LNCAP (cell line): ENCODE data around the gene ZSCAN16.

Source experiments
- TF ChIP-seq, protein P1 (sequence below): fragments of 450-650 bp; IDR thresholded peaks from 2 replicates; pipeline ENCODE4 v1.5.1; 2017; ENCODE audit warnings: mild to moderate bottlenecking

ZSCAN16 gene

DNA sequence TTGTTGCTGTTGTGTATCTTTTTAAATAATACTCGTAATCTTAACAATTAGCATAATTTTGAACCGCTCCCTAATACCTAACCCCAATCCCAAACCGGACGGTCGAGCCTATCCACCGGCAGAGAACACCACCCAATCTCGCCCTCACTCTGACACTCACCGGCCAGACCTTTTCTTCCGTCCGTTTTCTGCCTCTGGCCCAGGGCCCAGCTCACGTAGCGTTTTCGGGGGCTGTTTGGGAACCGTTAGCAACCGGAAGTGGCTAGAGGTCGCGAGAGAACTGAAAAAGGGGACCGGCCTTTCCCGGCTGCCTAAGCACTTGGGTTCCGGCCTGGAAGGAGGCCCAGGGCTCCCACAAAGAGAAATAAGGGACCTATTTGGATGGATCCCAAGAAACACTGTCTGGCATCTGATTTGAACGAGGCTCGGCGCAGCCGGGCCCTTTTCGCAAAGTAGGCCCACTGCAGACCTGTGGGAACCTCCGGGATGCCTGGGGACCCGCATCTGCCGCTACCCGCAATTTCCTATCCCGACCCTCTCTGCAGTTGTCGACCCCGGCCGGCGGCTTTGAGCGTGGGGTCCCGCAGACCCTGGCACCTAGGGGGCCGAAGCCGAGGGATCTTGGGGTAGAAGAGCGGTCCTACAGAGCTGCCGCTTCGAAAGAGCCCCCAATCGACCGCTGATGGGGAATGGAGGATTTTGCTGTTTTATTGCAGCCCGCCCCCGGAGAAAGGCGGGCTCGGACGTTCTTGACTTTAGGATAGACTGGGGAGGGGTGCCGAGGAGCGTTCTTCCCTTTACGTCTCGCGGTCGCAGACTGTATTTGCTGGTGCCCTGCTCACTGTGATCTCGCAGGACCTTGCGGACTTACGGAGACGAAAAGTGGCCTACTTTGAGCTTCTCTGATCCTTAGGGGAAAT lies 12.4 kb downstream of the ZSCAN16 start:
- TF ChIP-seq, protein P1, sequence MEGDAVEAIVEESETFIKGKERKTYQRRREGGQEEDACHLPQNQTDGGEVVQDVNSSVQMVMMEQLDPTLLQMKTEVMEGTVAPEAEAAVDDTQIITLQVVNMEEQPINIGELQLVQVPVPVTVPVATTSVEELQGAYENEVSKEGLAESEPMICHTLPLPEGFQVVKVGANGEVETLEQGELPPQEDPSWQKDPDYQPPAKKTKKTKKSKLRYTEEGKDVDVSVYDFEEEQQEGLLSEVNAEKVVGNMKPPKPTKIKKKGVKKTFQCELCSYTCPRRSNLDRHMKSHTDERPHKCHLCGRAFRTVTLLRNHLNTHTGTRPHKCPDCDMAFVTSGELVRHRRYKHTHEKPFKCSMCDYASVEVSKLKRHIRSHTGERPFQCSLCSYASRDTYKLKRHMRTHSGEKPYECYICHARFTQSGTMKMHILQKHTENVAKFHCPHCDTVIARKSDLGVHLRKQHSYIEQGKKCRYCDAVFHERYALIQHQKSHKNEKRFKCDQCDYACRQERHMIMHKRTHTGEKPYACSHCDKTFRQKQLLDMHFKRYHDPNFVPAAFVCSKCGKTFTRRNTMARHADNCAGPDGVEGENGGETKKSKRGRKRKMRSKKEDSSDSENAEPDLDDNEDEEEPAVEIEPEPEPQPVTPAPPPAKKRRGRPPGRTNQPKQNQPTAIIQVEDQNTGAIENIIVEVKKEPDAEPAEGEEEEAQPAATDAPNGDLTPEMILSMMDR, result no peak

DNA sequence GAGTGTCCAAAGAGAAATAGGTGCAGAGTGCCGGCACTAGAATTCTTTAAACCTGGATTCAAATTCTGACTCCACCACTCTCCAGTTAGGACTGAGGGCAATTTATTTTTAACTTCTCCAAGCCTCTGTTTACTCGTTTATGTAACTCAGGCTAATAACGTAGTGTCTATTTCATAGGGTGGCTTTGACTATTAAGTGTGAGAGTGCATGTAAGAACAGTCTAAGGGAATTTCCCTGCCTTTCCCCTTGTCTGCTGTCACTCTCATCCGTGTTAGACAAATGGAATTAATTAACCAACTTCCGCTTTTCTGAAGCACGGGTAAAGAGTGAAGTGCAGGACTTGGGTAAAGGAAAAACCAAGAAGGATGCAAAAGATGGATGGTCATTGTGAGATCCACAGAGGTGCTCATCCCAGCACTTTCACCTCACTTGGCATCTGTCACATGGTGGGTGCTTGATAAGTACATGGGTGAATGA lies 13.1 kb downstream of the ZSCAN16 start:
- TF ChIP-seq, protein P1, result no peak

DNA sequence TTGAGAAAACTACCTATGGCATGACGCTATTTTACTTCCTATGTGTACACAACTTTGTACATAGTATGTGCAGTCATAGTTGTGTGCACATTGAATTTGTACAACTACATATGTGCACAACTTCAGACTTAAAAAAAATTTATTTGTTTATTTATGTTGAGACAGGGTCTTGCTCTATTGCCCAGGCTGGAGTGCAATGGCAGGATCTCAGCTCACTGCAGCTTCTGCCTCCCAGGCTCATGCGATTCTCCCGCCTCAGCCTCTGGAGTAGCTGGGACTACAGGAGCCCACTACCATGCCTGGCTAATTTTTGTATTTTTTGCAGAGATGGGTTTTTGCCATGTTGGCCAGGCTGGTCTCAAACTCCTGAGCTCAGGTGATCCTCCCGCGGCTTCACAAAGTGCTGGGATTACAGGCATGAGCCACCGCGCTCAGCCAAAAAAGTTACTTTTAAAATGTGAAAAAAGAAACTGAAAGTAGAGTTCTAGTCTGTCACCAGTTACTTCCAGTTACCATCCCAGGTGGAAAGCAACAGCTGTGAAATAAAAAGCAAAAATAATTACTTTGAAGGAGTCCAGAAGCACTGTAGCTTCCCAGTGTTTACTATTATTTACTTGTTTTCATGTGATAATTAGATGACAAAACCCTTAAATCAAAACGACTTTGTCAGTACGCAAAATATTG lies 15.6 kb downstream of the ZSCAN16 start:
- TF ChIP-seq, protein P1, result no peak

DNA sequence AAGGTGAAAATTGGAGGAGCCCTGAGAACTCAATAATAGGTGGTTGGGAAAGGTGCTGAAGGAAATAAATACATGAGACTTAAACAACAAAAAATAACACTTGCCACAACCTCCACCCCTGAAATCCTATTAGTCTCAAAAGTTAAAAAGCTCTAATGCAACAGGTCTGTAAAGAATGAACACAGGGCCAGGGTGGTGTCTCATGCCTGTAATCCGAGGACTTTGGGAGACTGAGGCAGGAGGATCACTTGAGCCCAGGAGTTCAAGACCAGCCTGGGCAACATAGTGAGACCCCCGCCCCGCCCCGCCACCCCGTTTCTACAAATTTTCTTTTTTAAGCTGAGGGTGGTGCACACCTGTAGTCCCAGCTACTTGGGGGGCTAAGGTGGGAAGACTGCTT lies 16.2 kb downstream of the ZSCAN16 start:
- TF ChIP-seq, protein P1, result no peak

DNA sequence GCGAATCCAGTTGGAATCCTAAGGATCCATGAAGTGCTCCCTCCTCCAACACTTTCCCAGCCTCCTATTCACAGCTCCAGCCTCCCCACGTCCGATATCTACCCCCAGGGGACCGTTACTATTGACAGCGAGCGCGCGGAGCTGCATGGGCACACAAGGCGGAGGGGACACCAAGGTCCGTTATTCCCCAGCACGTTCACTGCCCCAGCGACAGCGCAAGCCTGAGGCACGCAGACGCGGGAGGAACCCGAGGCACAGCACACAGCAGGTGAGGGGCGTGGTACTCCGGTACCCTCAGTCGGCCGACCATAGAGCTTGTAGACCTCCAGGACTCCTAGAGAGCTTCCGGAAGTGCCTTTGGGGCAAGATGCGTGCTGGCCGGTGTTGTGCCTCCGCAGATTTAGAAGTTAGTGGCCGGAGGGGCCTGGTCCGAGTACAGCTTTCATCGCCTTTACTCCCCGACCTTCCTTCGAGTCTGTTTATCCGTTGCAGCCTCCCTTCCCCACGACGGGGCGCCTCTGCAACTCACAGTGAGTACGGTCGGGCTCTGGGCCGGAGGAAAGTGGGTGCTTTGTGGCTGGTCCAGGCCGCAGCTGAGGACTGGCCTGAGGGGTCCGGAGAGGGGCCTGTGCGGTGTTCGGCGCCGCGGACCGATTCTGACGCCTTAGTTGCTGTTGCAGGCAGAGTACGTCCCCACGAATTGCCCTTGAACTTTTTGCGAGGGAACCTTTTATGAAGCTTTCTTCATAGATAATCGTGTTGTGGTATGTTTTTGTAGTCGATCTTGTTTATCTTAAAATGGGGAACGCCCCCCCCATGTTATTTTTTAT lies 17.3 kb downstream of the ZSCAN16 start, which contains the start of gene ZKSCAN8:
Gene ZKSCAN8 (plus strand): TSS at position 384 of the 830 bp plus-strand sequence. CDS start 6,525 bp downstream, outside the sequence.
- TF ChIP-seq, protein P1, result no peak

DNA sequence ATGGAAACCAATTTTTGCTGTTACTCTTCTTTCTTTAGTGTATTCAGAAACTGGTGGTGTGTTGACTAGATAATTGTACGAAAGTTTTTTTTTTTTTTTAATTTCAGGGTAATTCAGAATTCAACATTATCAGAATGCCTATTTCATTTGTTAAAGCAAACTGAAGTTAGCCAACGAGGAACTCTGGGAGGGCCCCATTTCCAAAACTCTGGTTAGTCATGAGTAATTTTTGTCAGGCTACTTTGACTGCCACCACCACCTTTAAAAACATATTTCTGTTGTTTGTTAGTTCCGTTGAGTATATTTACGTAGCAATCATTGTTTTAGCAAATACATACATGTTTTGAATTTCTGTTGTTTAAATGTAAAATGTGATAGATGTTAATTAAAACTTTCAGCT lies 18.0 kb downstream of the ZSCAN16 start:
- TF ChIP-seq, protein P1, result no peak

DNA sequence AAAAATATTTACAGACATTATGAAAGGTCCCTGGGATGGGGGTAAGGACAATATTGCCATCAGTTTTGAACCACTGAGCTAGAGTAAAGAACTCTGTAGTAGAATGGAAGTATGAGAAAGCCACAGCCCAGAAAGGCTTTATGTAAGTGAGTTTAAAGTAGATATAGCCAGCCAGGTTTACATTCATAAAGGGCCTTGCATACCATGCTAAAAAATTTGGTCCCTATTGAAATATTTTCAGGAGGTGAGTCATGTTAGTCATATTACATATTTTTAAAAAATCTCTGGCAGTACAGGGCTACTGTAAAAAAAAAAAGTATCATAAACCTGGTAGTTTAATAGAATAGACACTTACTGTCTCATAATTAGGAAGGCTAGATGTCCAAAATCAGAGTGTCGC lies 20.8 kb downstream of the ZSCAN16 start:
- TF ChIP-seq, protein P1, result no peak
